ENCODE data around the gene RPS6KA2.

RPS6KA2 gene

GRCh38 chr6:166567813-166568212 is 59.2 kb downstream of the RPS6KA2 start:
- DNase-seq (ENCODE audit: low read depth in 1 of 2, low spot score in 1 of 2) = no peak
- Histone ChIP-seq H3K27me3 (ENCODE audit: insufficient read depth, poor library complexity, severe bottlenecking) (no peaks in the 10 kb centered on the region), H3K27ac (replicated peaks) (no peak overlapping the region), H3K4me3 (replicated peaks; ENCODE audit: insufficient read depth, low read length) (no peak overlapping the region)
- TF ChIP-seq GABPA (IDR thresholded peaks at IDR 0.05; ENCODE audit: low read depth) (no peak), REST (IDR thresholded peaks at IDR 0.05; ENCODE audit: insufficient replicate concordance, low read depth) (no peak), SPI1 (IDR thresholded peaks at IDR 0.05; ENCODE audit: borderline replicate concordance, low read depth) (no peak), POLR2AphosphoS5 (IDR thresholded peaks at IDR 0.05; ENCODE audit: low read depth) (no peak), CTCF (IDR thresholded peaks at IDR 0.05; ENCODE audit: insufficient read depth, low read length) (no peak)

- Histone ChIP-seq H3K27ac (replicated peaks) (no peak overlapping the region), H3K27me3 (ENCODE audit: insufficient read depth, poor library complexity, severe bottlenecking) (no peaks in the 10 kb centered on the region), H3K4me3 (replicated peaks; ENCODE audit: insufficient read depth, low read length) (no peak overlapping the region)
- TF ChIP-seq POLR2AphosphoS5 (IDR thresholded peaks at IDR 0.05; ENCODE audit: low read depth) = no peak
- TF ChIP-seq GABPA (IDR thresholded peaks at IDR 0.05; ENCODE audit: low read depth) = no peak
- no peak for TF ChIP-seq CTCF (IDR thresholded peaks at IDR 0.05; ENCODE audit: insufficient read depth, low read length)
- no peak for TF ChIP-seq REST (IDR thresholded peaks at IDR 0.05; ENCODE audit: insufficient replicate concordance, low read depth)
- TF ChIP-seq SPI1 (IDR thresholded peaks at IDR 0.05; ENCODE audit: borderline replicate concordance, low read depth) = no peak
- DNase-seq (ENCODE audit: low read depth in 1 of 2, low spot score in 1 of 2) = no peak
These were observed 59.9 kb downstream of the RPS6KA2 start for GRCh38 chr6:166567107-166567506.

- DNase-seq (ENCODE audit: low read depth in 1 of 2, low spot score in 1 of 2) = no peak
- TF ChIP-seq GABPA (IDR thresholded peaks at IDR 0.05; ENCODE audit: low read depth) (no peak), SPI1 (IDR thresholded peaks at IDR 0.05; ENCODE audit: borderline replicate concordance, low read depth) (no peak), REST (IDR thresholded peaks at IDR 0.05; ENCODE audit: insufficient replicate concordance, low read depth) (no peak), POLR2AphosphoS5 (IDR thresholded peaks at IDR 0.05; ENCODE audit: low read depth) (no peak), CTCF (IDR thresholded peaks at IDR 0.05; ENCODE audit: insufficient read depth, low read length) (no peak)
- no peak overlapping the region for H3K4me3 ChIP-seq (replicated peaks; ENCODE audit: insufficient read depth, low read length)
- H3K27me3 ChIP-seq (ENCODE audit: insufficient read depth, poor library complexity, severe bottlenecking) = no peaks in the 10 kb centered on the region
- no peak overlapping the region for H3K27ac ChIP-seq (replicated peaks)
These were observed 60.7 kb downstream of the RPS6KA2 start for GRCh38 chr6:166566026-166567011.

All from HL-60 (cell line).